SK-N-MC (cell line): ENCODE measurements around the gene ESR2.
"Not testable (repeated sequence)": the region's sequence is repeated elsewhere in the genome, so short reads cannot be mapped to it uniquely, and the experiment has no call there.

ENCODE experiments used
- DNase-seq: peaks from one replicate; pipeline ENCODE4 v3.0.0-alpha.2; 2011; ENCODE audit warnings: low read depth, low spot score
- H3K27ac ChIP-seq: fragments of 200-600 bp; sonication (generic); 2 replicates; pipeline ENCODE4 v1.5.1; 2016; ENCODE audit warnings: mixed run types
- H3K36me3 ChIP-seq: fragments of 200-600 bp; sonication (generic); 2 replicates; pipeline ENCODE4 v1.6.1; 2017; ENCODE audit warnings: antibody characterized with exemption, low read length, mixed read lengths; ENCODE audit not compliant: insufficient read depth
- H3K4me3 ChIP-seq: fragments of 200-600 bp; sonication (generic); 2 replicates; pipeline ENCODE4 v1.5.1; 2016
- H3K9ac ChIP-seq: fragments of 200-600 bp; sonication (generic); 2 replicates; pipeline ENCODE4 v1.8.0; 2017; ENCODE audit warnings: mixed run types, mixed read lengths; ENCODE audit not compliant: insufficient read length
- H3K9me3 ChIP-seq: fragments of 200-600 bp; sonication (generic); 2 replicates; pipeline ENCODE4 v1.6.1; 2017; ENCODE audit warnings: low read depth, mild to moderate bottlenecking, antibody characterized with exemption, low read length, moderate library complexity, mixed read lengths
- EZH2 ChIP-seq: fragments of 200-600 bp; sonication (generic); IDR thresholded peaks from one replicate; pipeline ENCODE4 v1.6.1; 2017; ENCODE audit warnings: antibody characterized with exemption
- FOXP2 ChIP-seq: optimal IDR thresholded peaks from 2 replicates; pipeline ENCODE3; 2011; ENCODE audit warnings: mild to moderate bottlenecking, moderate library complexity; ENCODE audit not compliant: insufficient read depth; ENCODE audit errors: extremely low read length, control extremely low read depth
- POLR2AphosphoS5 ChIP-seq: IDR thresholded peaks from 2 replicates; pipeline ENCODE4 v1.6.1; 2012; ENCODE audit warnings: mild to moderate bottlenecking, low read depth, low read length, borderline replicate concordance

ESR2 gene

GRCh38 chr14:64060199-64060545 lies 234.0 kb downstream of the ESR2 start:
- no peak overlapping the region for H3K9ac ChIP-seq
- H3K27ac ChIP-seq: no peak overlapping the region

GRCh38 chr14:64059454-64060198 lies 234.5 kb downstream of the ESR2 start:
- Histone ChIP-seq H3K36me3 (peaks cover 18% of the 10 kb centered on the region), H3K9me3 (no peaks in the 10 kb centered on the region), H3K27ac (no peak overlapping the region), H3K4me3 (no peak overlapping the region), H3K9ac (no peak overlapping the region)
- TF ChIP-seq EZH2 (no peak), FOXP2 (no peak), POLR2AphosphoS5 (no peak)
- no peak for DNase-seq

More at GRCh38 chr14:64060199-64060545, 234.0 kb downstream of the ESR2 start:
- TF ChIP-seq POLR2AphosphoS5: no peak
- no peak for TF ChIP-seq EZH2
- TF ChIP-seq FOXP2: no peak
- Histone ChIP-seq H3K4me3 (no peak overlapping the region), H3K9me3 (no peaks in the 10 kb centered on the region), H3K36me3 (peaks cover 20% of the 10 kb centered on the region)
- DNase-seq: no peak

GRCh38 chr14:64053694-64054669 lies 240.2 kb downstream of the ESR2 start:
- Histone ChIP-seq H3K9me3 (no peaks in the 10 kb centered on the region), H3K9ac (no peak overlapping the region), H3K4me3 (no peak overlapping the region), H3K36me3 (peaks cover 33% of the 10 kb centered on the region), H3K27ac (no peak overlapping the region)
- DNase-seq: no peak
- TF ChIP-seq EZH2 (no peak), POLR2AphosphoS5 (no peak), FOXP2 (no peak)

DNA sequence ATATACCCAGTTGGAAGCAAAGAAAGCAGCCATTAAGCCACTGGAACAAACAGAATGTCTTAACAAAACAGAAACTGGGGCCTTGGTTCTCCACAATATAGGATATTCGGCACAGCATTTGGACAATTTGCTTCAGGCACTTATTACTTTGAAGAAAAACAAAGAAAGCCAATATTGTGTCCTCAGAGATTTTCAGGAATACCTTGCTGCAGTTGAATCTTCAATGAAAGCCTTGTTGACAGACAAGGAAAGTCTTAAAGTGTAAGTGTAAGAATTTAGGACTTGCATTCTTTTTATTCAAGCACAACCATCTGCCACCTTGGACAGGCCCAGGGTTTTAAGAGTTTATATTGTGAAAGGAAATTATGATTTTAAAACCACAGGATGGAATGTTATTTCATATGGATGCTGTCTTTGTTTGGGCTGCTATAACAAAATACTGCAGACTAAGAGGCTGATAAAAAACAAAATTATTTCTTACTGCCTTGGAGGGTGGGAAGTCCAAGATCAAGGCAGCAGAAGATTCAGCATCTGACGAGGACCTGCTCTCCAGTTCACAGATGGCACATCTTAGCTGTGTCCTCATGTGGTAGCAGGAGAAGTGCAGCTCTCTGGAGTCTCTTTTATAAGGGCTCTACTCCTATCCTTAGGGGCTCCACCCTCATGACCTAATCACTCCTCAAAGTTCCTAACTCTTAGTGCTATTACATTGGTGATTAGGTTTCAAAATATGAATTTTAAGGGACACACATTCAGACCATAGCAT lies 244.4 kb downstream of the ESR2 start:
- Histone ChIP-seq H3K9ac (no peak overlapping the region), H3K9me3 (no peaks in the 10 kb centered on the region), H3K4me3 (no peak overlapping the region), H3K27ac (no peak overlapping the region), H3K36me3 (peaks cover 32% of the 10 kb centered on the region)
- no peak for DNase-seq
- TF ChIP-seq POLR2AphosphoS5 (no peak), EZH2 (no peak), FOXP2 (no peak)

GRCh38 chr14:64045091-64045490 lies 249.1 kb downstream of the ESR2 start:
- no peak overlapping the region for H3K4me3 ChIP-seq

GRCh38 chr14:64043296-64043695 lies 250.9 kb downstream of the ESR2 start:
- H3K9ac ChIP-seq, H3K36me3 ChIP-seq, H3K9me3 ChIP-seq, H3K4me3 ChIP-seq, H3K27ac ChIP-seq, DNase-seq: not testable (repeated sequence)

More at GRCh38 chr14:64045091-64045490, 249.1 kb downstream of the ESR2 start:
- H3K9ac ChIP-seq: no peak overlapping the region
- no peak overlapping the region for H3K27ac ChIP-seq
- peaks cover 7% of the 10 kb centered on the region; the same call in 1 of the 2 replicates for H3K36me3 ChIP-seq
- no peak for TF ChIP-seq FOXP2
- TF ChIP-seq EZH2: no peak
- TF ChIP-seq POLR2AphosphoS5: no peak
- no peaks in the 10 kb centered on the region for H3K9me3 ChIP-seq
- DNase-seq: no peak

GRCh38 chr14:64040044-64040443 lies 254.1 kb downstream of the ESR2 start:
- Histone ChIP-seq H3K9me3 (no peaks in the 10 kb centered on the region), H3K36me3 (0 out of 2 replicates have a peak, but pooled peaks cover under 1% of the 10 kb centered on the region), H3K9ac (no peak overlapping the region), H3K4me3 (no peak overlapping the region), H3K27ac (no peak overlapping the region)
- TF ChIP-seq POLR2AphosphoS5 (no peak), EZH2 (no peak), FOXP2 (no peak)
- no peak for DNase-seq

DNA sequence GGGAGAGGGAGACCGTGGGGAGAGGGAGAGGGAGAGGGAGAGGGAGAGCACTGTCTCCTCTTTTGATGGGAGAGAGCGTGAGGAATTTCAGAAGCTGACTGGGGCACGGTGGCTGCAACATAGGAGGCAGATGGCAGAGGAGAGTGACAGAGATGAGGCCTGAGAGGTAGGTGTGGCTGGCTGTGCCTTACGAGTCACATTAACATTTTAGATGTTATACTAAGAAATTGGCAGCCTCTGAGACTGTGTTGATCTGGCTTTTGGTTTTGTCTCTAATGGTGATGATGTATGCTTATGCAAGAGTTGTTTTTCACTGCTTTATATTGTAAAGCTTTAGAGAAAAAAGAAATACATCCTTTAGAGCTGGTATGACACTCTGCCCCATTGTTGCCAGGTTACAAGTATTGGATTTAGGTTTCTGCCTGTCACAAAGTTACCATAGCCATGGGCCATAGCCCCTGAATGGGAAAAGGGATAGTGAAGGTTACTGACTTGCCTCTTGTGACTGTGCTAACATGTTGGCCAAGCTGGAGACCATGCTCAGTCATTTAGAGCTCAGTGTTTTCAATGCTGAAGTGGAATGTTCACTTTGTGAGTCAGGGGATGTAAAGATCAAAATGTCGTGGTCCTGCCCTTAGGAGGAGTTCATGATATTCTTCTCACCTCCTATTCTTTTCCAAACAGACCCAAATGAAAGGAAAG lies 255.2 kb downstream of the ESR2 start:
- no peak for DNase-seq
- no peak overlapping the region for H3K27ac ChIP-seq
- H3K9ac ChIP-seq: no peak overlapping the region
- H3K36me3 ChIP-seq: 0 out of 2 replicates have a peak, but pooled peaks cover 3% of the 10 kb centered on the region
- no peaks in the 10 kb centered on the region for H3K9me3 ChIP-seq
- TF ChIP-seq EZH2 (no peak), FOXP2 (no peak)
- no peak overlapping the region for H3K4me3 ChIP-seq

- not testable (repeated sequence) for H3K9me3 ChIP-seq, H3K27ac ChIP-seq, H3K9ac ChIP-seq, H3K4me3 ChIP-seq, H3K36me3 ChIP-seq, DNase-seq
These were observed 256.1 kb downstream of the ESR2 start for GRCh38 chr14:64037869-64038745.
